A673 (cell line): ENCODE data around the gene HERC2. TPM values are rescaled to one million over a fixed set of nuclear protein-coding genes. Genes with fewer than 3 reads are reported as not detected.
"Not testable (repeated sequence)": the region's sequence is repeated elsewhere in the genome, so short reads cannot be mapped to it uniquely, and the experiment has no call there.

Experiments
- BruUV-seq: library from RNA; stranded (reverse); fragments of 400-500 nt; replicated peaks from 2 replicates; lab custom pipeline; 2021; lab: Mats Ljungman, UMichigan
- CTCF ChIA-PET: fragments of 300-600 bp; sonication (Branson Sonifier 250); formaldehyde crosslinking; loops from one replicate; lab custom pipeline; 2022; ENCODE audit warnings: antibody characterized with exemption; lab: Charles Lee
- POLR2A ChIA-PET: fragments of 300-600 bp; sonication (Branson Sonifier 250); formaldehyde crosslinking; loops from one replicate; lab custom pipeline; 2022; ENCODE audit warnings: antibody characterized with exemption; ENCODE audit not compliant: low non-redundant PET; lab: Charles Lee
- DNase-seq: peaks from one replicate; pipeline ENCODE4 v3.0.0-alpha.2; 2015; ENCODE audit warnings: low spot score
- H3K27ac ChIP-seq: fragments of 200-600 bp; sonication (generic); 2 replicates; pipeline ENCODE4 v1.5.1; 2016; ENCODE audit warnings: mixed run types, low read depth, mild to moderate bottlenecking, mixed read lengths, antibody characterized with exemption, low read length; ENCODE audit not compliant: poor library complexity, severe bottlenecking
- H3K27me3 ChIP-seq: fragments of 200-600 bp; sonication (generic); replicated peaks from 2 replicates; pipeline ENCODE4 v1.6.1; 2017; ENCODE audit warnings: mixed run types, low read depth, mild to moderate bottlenecking, mixed read lengths, antibody characterized with exemption, low read length; ENCODE audit not compliant: insufficient read depth, poor library complexity
- H3K36me3 ChIP-seq: fragments of 200-600 bp; sonication (generic); 2 replicates; pipeline ENCODE4 v1.6.1; 2016; ENCODE audit warnings: mixed run types, mild to moderate bottlenecking, mixed read lengths, antibody characterized with exemption, low read length; ENCODE audit not compliant: insufficient read depth, poor library complexity, severe bottlenecking
- H3K4me1 ChIP-seq: fragments of 200-600 bp; sonication (generic); 2 replicates; pipeline ENCODE4 v1.6.1; 2017; ENCODE audit warnings: mixed run types, mild to moderate bottlenecking, mixed read lengths, antibody characterized with exemption, low read length; ENCODE audit not compliant: insufficient read depth, poor library complexity, severe bottlenecking
- H3K4me3 ChIP-seq: fragments of 200-600 bp; sonication (generic); 2 replicates; pipeline ENCODE4 v1.5.1; 2016; ENCODE audit warnings: low read depth, mixed run types, mild to moderate bottlenecking, mixed read lengths, low read length; ENCODE audit not compliant: poor library complexity, severe bottlenecking
- H3K9me3 ChIP-seq: fragments of 200-600 bp; sonication (generic); 2 replicates; pipeline ENCODE4 v1.6.1; 2016; ENCODE audit warnings: mixed run types, low read depth, mild to moderate bottlenecking, mixed read lengths, antibody characterized with exemption, low read length; ENCODE audit not compliant: poor library complexity, severe bottlenecking
- CTCF ChIP-seq: fragments of 300-800, 200-600 bp; sonication (generic); conservative IDR thresholded peaks from 2 replicates; pipeline ENCODE4 v1.5.1; 2017; ENCODE audit warnings: low read depth, mild to moderate bottlenecking, antibody characterized with exemption, low read length, moderate library complexity, mixed read lengths
- EZH2 ChIP-seq: fragments of 200-600 bp; sonication (generic); IDR thresholded peaks from 2 replicates; pipeline ENCODE4 v1.6.1; 2017; ENCODE audit warnings: borderline replicate concordance, low read depth, mild to moderate bottlenecking, mixed read lengths, antibody characterized with exemption, low read length; ENCODE audit not compliant: poor library complexity, severe bottlenecking
- intact Hi-C: fragments of 100-400 bp; cut with micrococcal nuclease; formaldehyde crosslinking; loops from one replicate; pipeline ENCODE4 v1.10.0; 2022; ENCODE audit not compliant: unreplicated experiment
- total RNA-seq: library from RNA; stranded (reverse); gene quantifications from 2 replicates; pipeline ENCODE4 v1.2.3, GENCODE V29; 2021

Gene HERC2
- total RNA-seq, 1 experiment from 2014 or later = 86.1 TPM

DNA sequence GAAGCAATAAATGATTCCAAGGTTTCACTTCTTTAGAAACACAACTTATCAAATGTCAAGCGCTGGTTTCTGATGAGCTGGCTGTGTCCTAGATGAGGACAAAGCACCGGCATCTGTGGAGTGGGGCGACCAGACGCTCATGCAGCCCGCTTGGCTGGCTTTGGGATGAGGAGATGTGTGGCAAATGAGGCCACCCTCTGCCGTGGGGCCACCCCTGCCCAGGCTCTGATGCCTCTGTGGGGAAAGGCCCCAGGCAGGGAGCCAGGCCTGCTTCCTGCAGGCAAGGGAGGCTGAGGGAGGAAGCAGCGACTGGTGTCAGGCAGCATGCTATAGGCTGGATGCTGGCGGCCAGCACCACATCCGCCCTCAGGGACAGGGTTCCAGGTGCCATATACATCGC lies 102.9 kb downstream of the HERC2 start:
- POLR2A ChIA-PET = no interaction called here
- intact Hi-C loops = no loop called here
- TF ChIP-seq CTCF = no peak
- TF ChIP-seq EZH2 = no peak
- Histone ChIP-seq H3K36me3 (peaks cover 24% of the 10 kb centered on the region), H3K27me3 (no peaks in the 10 kb centered on the region), H3K4me3 (no peak overlapping the region), H3K9me3 (no peaks in the 10 kb centered on the region), H3K27ac (no peak overlapping the region), H3K4me1 (no peaks in the 10 kb centered on the region)
- DNase-seq = no peak
- CTCF ChIA-PET = no interaction called here
- BruUV-seq = no TSS peak

- H3K4me1 ChIP-seq, DNase-seq, H3K9me3 ChIP-seq, BruUV-seq, CTCF ChIA-PET, H3K4me3 ChIP-seq, intact Hi-C loops, POLR2A ChIA-PET, H3K27ac ChIP-seq, H3K27me3 ChIP-seq: not testable (repeated sequence)
- peaks cover 24% of the 10 kb centered on the region for H3K36me3 ChIP-seq
Measured at GRCh38 chr15:28216946-28217546, 104.9 kb downstream of the HERC2 start.

DNA sequence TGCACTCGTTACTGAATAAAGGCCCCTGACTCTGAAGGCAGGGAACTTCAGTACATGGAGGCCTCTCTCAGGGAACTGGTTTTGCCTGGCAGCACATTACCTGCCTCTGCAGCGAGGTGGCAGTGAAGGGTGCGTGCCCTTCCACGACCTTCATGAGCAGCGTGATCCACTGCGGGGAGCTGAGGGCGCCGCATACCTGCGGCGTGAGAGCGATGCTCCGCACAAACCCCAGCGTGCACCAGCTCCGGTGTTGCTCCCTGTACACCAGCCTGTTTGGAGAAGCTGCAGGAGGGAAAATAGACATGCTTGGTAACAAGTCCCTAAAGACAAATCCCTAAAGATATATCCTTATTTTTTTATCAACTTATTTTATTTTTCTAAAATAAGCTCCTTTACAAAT lies 106.5 kb downstream of the HERC2 start:
- POLR2A ChIA-PET, BruUV-seq, H3K27ac ChIP-seq, H3K27me3 ChIP-seq, intact Hi-C loops, H3K4me3 ChIP-seq, DNase-seq, H3K4me1 ChIP-seq, H3K9me3 ChIP-seq: not testable (repeated sequence)
- H3K36me3 ChIP-seq = peaks cover 24% of the 10 kb centered on the region
- CTCF ChIA-PET = interaction anchor here (0.7 kb wide), 1 partner anchor 45 kb away, joined by 7 read pairs; no protein-coding TSS in a partner anchor

DNA sequence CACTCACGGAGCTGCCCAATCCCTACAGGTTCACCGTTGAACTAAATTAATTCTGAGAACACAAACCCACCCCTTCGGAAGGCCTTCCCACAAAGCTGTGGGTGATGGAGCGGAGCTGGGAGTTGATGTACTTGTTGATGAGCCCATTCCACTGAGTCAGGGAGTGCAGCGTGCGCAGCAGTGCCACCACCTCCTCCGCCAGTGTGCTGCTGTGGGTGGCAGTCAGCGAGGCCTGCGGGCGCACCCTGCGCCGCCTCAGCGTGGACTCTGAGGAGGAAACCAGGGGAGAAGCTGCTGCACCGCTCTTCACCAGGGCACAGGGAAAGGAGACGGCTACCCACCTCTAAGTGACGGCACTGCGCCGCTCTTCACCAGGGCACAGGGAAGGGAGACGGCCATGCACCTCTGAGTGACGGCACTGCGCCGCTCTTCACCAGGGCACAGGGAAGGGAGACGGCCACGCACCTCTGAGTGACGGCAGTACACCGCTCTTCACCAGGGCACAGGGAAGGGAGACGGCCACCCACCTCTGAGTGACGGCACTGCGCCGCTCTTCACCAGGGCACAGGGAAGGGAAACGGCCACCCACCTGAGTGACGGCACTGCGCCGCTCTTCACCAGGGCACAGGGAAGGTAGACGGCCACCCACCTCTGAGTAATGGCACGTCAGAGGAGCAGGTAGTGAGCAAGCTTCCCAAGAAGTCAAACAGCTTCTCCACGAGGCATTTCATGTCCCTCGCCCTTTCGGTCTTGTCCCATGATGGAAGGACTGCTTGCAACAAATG lies 107.8 kb downstream of the HERC2 start:
- intact Hi-C loops, CTCF ChIA-PET, H3K27ac ChIP-seq, H3K27me3 ChIP-seq, DNase-seq, H3K4me3 ChIP-seq, H3K4me1 ChIP-seq, H3K9me3 ChIP-seq, BruUV-seq, POLR2A ChIA-PET: not testable (repeated sequence)
- peaks cover 15% of the 10 kb centered on the region for H3K36me3 ChIP-seq

- intact Hi-C loops, H3K36me3 ChIP-seq, H3K4me3 ChIP-seq, BruUV-seq, CTCF ChIA-PET, DNase-seq, H3K9me3 ChIP-seq, H3K4me1 ChIP-seq, H3K27me3 ChIP-seq, POLR2A ChIA-PET, H3K27ac ChIP-seq: not testable (repeated sequence)
Measured at GRCh38 chr15:28213393-28213792, 108.6 kb downstream of the HERC2 start.
